K562 (cell line): ENCODE measurements around the gene SYS1. TPM values are rescaled to one million over a fixed set of nuclear protein-coding genes. Genes with fewer than 3 reads are reported as not detected.

Experiments used
- ARID1B ChIP-seq: fragments of 450-650 bp; IDR thresholded peaks from 2 replicates; pipeline ENCODE4 v1.6.1; 2016; ENCODE audit warnings: antibody characterized with exemption, mild to moderate bottlenecking, inconsistent platforms
- CBX1 ChIP-seq: sonication (generic); IDR thresholded peaks from 2 replicates; pipeline ENCODE4 v1.6.1; 2016; ENCODE audit warnings: antibody characterized with exemption, low read depth, mild to moderate bottlenecking
- HDAC2 ChIP-seq: fragments of 450-650 bp; IDR thresholded peaks from 2 replicates; pipeline ENCODE4 v1.6.1; 2016; ENCODE audit warnings: mild to moderate bottlenecking
- ILF3 ChIP-seq: fragments of 450-650 bp; IDR thresholded peaks from 2 replicates; pipeline ENCODE4 v1.6.1; 2018; ENCODE audit warnings: antibody characterized with exemption, mild to moderate bottlenecking, moderate library complexity, borderline replicate concordance
- KLF10 ChIP-seq: fragments of 250-450 bp; sonication (Bioruptor Pico); IDR thresholded peaks from 2 replicates; pipeline ENCODE4 v1.6.1; 2021; ENCODE audit warnings: matching md5 sums
- NELFE ChIP-seq: IDR thresholded peaks from 2 replicates; pipeline ENCODE4 v1.6.1; 2011; ENCODE audit warnings: mild to moderate bottlenecking; ENCODE audit not compliant: insufficient read depth, insufficient read length
- NFYB ChIP-seq: IDR thresholded peaks from 2 replicates; pipeline ENCODE4 v1.6.1; 2011; ENCODE audit warnings: mild to moderate bottlenecking, moderate library complexity; ENCODE audit not compliant: insufficient read length; ENCODE audit errors: extremely low read depth
- ZBTB1 ChIP-seq: sonication (generic); formaldehyde crosslinking; IDR thresholded peaks from 2 replicates; pipeline ENCODE4 v1.8.1; 2023; ENCODE audit warnings: missing genetic modification reagents, low read depth, mild to moderate bottlenecking, borderline replicate concordance
- ZNF212 ChIP-seq: fragments of 450-650 bp; formaldehyde crosslinking; IDR thresholded peaks from 2 replicates; pipeline ENCODE4 v1.4.0; 2020; ENCODE audit warnings: mild to moderate bottlenecking
- ZNF384 ChIP-seq: IDR thresholded peaks from 2 replicates; pipeline ENCODE4 v1.6.1; 2012; ENCODE audit warnings: low read depth, low read length, improper control_type of control experiment
- polyA plus RNA-seq, 8 experiments: library from polyadenylated mRNA; depleted of rRNA in 4 of 8; stranded (reverse) in 5 of 8; unstranded in 3 of 8; fragments of >200 nt; fragmentation: Nextera tagmentation in 2 of 8; fragmentation: Illumina TruSeq in 1 of 8; extraction: Ambion mirVana in 2 of 8; extraction: Trizol in 1 of 8; gene quantifications; 2 replicates each; pipeline versions ENCODE4 v1.2.1 to v1.2.3, GENCODE V29; 2011 to 2014; ENCODE audit warnings: inconsistent platforms in 1 of 8, missing spikeins in 1 of 8
- total RNA-seq, 7 experiments: library from RNA; depleted of rRNA in 6 of 7; stranded (reverse); fragments of >200 nt in 6 of 7; fragmentation: Illumina TruSeq in 2 of 7; extraction: Trizol in 2 of 7; gene quantifications; 2 replicates each; pipeline versions ENCODE4 v1.2.1 to v1.2.3, GENCODE V29; 2011 to 2021; ENCODE audit warnings: low replicate concordance in 1 of 7
- TF ChIP-seq, protein P1 (sequence below), 2 experiments: IDR thresholded peaks in 1 of 2; conservative IDR thresholded peaks in 1 of 2; 2 replicates each; pipeline ENCODE4 v1.6.1; 2016; ENCODE audit warnings: low read depth in 2 of 2, mild to moderate bottlenecking in 1 of 2, missing compliant biosample characterization in 1 of 2, missing genetic modification characterization in 1 of 2, moderate library complexity in 1 of 2
- TF ChIP-seq, protein P2 (sequence below): sonication (generic); formaldehyde crosslinking; IDR thresholded peaks from 2 replicates; pipeline ENCODE4 v1.8.1; 2023; ENCODE audit warnings: mild to moderate bottlenecking, missing genetic modification reagents
- TF ChIP-seq, protein P3 (sequence below): fragments of 450-650 bp; formaldehyde crosslinking; IDR thresholded peaks from 2 replicates; pipeline ENCODE4 v1.4.0; 2020; ENCODE audit warnings: mild to moderate bottlenecking, moderate library complexity
- TF ChIP-seq, protein P4 (sequence below): fragments of 450-650 bp; IDR thresholded peaks from 2 replicates; pipeline ENCODE4 v1.6.1; 2016

Gene SYS1
- total and polyA plus RNA-seq, 9 of the 15 experiments (the other 6 are each of a cell fraction or from before 2014, with no cell fraction given) = 11.1 to 25.2 (median 17.5) TPM

DNA sequence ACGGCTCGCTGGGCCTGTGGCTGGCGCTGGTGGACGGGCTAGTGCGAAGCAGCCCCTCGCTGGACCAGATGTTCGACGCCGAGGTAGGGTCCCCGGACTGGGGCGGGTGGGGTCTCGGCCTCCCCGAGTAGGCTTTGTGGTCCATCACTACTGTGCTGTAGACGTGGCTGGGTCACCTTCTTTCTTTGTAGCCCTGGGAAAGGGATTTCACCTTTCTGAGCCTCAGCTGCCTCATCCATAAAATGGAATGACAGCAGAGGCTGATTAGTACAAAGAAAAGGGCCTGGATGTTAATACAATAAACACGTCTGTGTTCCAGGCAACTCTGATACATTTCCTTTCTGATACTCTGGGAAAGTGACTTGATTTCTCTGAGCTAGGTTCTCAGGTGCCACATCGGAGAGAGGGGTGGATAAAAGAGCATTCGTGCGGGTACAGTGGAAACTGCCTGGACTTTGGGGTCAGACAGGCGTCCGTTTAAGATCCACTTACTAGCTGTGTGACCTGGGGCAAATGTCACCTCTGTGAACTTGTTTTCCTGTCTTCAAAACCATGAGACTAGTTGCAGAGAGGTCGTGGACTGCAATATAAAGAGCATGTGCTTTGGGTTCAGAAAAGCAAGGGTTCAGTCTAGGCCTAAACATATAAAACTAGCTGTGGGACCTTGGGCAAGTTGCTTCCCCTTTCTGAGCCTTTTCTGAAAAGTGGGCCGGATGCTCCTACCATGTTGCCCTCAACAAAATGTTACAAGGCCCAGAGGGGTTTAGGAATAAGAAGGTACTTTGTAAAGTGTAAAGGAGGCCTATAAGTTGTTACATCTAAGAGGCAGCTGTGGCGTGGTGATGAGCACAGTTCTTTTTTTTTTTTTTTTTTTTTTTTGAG lies 896 bp downstream of the SYS1 start (continued):
- TF ChIP-seq, protein P1, sequence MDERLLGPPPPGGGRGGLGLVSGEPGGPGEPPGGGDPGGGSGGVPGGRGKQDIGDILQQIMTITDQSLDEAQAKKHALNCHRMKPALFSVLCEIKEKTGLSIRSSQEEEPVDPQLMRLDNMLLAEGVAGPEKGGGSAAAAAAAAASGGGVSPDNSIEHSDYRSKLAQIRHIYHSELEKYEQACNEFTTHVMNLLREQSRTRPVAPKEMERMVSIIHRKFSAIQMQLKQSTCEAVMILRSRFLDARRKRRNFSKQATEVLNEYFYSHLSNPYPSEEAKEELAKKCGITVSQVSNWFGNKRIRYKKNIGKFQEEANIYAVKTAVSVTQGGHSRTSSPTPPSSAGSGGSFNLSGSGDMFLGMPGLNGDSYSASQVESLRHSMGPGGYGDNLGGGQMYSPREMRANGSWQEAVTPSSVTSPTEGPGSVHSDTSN (CRISPR knock-in tag; IDR thresholded peaks at IDR 0.05; ENCODE audit: low read depth) = no peak
- TF ChIP-seq, protein P1 (tag; conservative IDR thresholded peaks at IDR 0.05; ENCODE audit: low read depth) = no peak
- TF ChIP-seq KLF10 (CRISPR knock-in tag) = no peak
- TF ChIP-seq ILF3 = no peak
- TF ChIP-seq, protein P2, sequence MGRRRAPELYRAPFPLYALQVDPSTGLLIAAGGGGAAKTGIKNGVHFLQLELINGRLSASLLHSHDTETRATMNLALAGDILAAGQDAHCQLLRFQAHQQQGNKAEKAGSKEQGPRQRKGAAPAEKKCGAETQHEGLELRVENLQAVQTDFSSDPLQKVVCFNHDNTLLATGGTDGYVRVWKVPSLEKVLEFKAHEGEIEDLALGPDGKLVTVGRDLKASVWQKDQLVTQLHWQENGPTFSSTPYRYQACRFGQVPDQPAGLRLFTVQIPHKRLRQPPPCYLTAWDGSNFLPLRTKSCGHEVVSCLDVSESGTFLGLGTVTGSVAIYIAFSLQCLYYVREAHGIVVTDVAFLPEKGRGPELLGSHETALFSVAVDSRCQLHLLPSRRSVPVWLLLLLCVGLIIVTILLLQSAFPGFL = 0 out of 2 replicates have a peak, but pooled peaks have one; percentile 40
- no peak for TF ChIP-seq NFYB
- TF ChIP-seq, protein P3, sequence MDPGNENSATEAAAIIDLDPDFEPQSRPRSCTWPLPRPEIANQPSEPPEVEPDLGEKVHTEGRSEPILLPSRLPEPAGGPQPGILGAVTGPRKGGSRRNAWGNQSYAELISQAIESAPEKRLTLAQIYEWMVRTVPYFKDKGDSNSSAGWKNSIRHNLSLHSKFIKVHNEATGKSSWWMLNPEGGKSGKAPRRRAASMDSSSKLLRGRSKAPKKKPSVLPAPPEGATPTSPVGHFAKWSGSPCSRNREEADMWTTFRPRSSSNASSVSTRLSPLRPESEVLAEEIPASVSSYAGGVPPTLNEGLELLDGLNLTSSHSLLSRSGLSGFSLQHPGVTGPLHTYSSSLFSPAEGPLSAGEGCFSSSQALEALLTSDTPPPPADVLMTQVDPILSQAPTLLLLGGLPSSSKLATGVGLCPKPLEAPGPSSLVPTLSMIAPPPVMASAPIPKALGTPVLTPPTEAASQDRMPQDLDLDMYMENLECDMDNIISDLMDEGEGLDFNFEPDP = no peak
- no peak for TF ChIP-seq CBX1
- TF ChIP-seq ARID1B = no peak
- TF ChIP-seq, protein P4, sequence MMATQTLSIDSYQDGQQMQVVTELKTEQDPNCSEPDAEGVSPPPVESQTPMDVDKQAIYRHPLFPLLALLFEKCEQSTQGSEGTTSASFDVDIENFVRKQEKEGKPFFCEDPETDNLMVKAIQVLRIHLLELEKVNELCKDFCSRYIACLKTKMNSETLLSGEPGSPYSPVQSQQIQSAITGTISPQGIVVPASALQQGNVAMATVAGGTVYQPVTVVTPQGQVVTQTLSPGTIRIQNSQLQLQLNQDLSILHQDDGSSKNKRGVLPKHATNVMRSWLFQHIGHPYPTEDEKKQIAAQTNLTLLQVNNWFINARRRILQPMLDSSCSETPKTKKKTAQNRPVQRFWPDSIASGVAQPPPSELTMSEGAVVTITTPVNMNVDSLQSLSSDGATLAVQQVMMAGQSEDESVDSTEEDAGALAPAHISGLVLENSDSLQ = no peak
- TF ChIP-seq NELFE = no peak
- TF ChIP-seq ZNF212 = no peak
- 0 out of 2 replicates have a peak, but pooled peaks have one; percentile 61 for TF ChIP-seq HDAC2
- TF ChIP-seq ZBTB1 = peak; percentile 62; the same call in 1 of the 2 replicates
- TF ChIP-seq ZNF384 = 0 out of 2 replicates have a peak, but pooled peaks have one; percentile 15
